ENCODE data around the gene MTCP1.

MTCP1 gene

GRCh38 chrX:155056471-155056870 lies 14.5 kb downstream of the MTCP1 start:
- in situ Hi-C loops (cut with HindIII; ENCODE audit: low pct_ligation_motif_present, low pct_unique_long_range_greater_than_20kb, low sequenced_read_pairs): no loop called here
- DNase-seq: no peak

DNA sequence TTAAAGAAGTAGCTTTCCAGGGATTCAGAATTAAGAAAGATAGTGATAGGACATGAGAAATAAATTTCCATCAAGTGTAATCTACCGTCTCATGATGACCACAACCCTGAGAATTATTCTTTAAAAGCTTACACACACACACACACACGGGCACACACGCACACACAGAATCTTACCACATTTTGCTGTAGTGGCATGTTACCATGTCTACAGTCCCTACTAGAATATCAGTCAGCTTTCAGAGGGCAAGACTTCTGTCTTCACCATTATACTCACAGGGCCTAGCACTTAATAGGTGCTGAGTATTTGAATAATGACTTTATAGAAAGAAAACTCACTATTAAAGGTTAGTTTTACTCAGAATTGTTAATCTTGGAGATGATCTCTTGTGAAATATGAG lies 15.4 kb downstream of the MTCP1 start:
- in situ Hi-C loops (cut with HindIII; ENCODE audit: low pct_ligation_motif_present, low pct_unique_long_range_greater_than_20kb, low sequenced_read_pairs): no loop called here
- DNase-seq: no peak

GRCh38 chrX:155054255-155054654 lies 16.7 kb downstream of the MTCP1 start:
- no peak for DNase-seq
- in situ Hi-C loops (cut with HindIII; ENCODE audit: low pct_ligation_motif_present, low pct_unique_long_range_greater_than_20kb, low sequenced_read_pairs): no loop called here

DNA sequence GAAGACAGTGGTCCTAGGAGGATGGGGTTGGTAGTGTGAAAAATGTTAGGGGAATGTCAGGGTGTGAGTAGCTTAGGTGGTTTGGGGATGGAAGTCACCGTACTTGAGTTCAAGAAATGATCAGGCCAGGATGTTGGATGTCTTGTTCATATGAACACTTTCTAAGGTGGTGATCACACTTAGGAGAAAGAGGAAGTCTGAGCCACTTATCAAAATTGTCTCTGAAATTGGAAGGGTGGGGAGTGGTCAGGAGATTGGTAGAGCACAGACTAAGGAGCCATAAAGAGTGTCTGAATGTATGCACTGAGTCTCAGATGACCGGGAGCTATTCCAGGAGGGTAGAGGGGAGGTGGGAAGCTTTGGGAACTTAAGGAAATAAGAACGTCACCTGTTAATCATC lies 17.3 kb downstream of the MTCP1 start:
- no peak for DNase-seq
- in situ Hi-C loops (cut with HindIII; ENCODE audit: low pct_ligation_motif_present, low pct_unique_long_range_greater_than_20kb, low sequenced_read_pairs): no loop called here

DNA sequence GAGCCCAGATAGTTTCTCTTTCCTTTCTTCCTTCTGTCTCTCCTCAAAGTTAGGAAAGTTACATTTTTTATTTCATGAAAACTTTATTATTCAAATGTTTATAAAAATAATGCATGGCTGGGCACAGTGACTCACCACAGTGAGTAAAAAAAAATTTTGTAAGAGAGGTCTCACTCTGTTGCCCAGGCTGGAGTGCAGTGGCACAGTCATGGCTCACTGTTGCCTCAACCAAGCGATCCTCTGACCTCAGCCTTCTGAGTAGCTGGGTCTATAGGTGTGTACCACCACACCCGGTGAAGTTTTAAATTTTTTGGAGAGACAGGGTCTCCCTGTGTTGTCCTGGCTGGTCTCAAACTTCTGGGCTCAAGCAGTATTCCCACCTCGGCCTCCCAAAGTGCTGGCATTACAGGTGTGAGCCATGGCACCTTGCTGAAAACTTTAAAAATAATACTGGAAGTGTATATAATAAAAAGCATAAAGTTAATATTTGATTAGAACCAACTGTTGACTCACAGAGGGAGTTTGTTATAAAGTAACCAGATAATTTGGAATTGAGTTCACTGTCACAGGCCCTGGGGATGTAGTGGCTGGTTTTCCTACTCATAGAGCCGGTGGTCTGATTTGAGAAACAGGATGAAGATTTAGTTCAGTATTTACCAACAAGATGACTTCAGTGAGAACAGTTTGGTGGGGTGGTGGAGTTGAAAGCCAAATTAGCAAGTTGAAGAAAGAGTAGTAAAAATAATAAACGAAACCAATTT lies 18.0 kb downstream of the MTCP1 start:
- in situ Hi-C loops (cut with HindIII; ENCODE audit: low pct_ligation_motif_present, low pct_unique_long_range_greater_than_20kb, low sequenced_read_pairs): no loop called here
- DNase-seq: peak; percentile 53

- in situ Hi-C loops (cut with HindIII; ENCODE audit: low pct_ligation_motif_present, low pct_unique_long_range_greater_than_20kb, low sequenced_read_pairs): no loop called here
- DNase-seq: peak; percentile 59
These were observed 21.8 kb downstream of the MTCP1 start for GRCh38 chrX:155048977-155049619.

GRCh38 chrX:155046811-155047528 lies 24.0 kb downstream of the MTCP1 start:
- in situ Hi-C loops (cut with HindIII; ENCODE audit: low pct_ligation_motif_present, low pct_unique_long_range_greater_than_20kb, low sequenced_read_pairs): no loop called here
- DNase-seq: no peak

DNA sequence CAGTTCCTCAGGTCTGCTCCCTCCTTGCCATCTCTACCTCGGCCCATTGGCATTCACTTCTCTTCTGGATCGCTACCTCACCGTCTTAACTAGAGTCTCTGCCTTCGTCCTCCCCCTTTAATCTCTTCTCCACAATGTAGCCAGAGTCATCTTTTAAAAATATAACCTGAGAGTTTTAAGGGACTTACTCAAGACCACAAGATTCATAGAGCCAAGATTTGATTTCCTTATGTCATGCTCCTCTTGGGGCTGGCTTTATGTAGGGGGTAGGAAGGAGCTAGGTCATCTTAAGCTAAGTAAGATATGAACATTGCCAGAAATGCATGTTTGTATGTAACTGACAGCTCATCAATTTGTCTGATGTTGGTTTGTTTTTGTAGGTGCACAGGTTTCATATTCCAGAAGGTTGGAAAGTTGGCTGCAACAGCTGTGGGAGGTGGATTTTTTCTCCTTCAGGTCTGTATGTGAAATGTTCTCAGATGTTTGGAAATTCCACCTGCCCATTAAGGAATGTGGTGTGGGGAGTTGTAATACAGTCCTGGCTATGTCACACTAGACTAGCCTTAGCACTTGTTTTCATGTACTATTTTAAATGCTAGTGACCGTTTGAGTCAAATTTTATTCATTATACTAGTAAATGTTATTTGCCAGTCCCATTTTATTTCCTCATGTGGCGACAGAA lies 24.7 kb downstream of the MTCP1 start:
- in situ Hi-C loops (cut with HindIII; ENCODE audit: low pct_ligation_motif_present, low pct_unique_long_range_greater_than_20kb, low sequenced_read_pairs): no loop called here

GRCh38 chrX:155035688-155036087 lies 35.2 kb downstream of the MTCP1 start:
- no peak for DNase-seq
- in situ Hi-C loops (cut with HindIII; ENCODE audit: low pct_ligation_motif_present, low pct_unique_long_range_greater_than_20kb, low sequenced_read_pairs): no loop called here

More for the DNA sequence above, 24.7 kb downstream of the MTCP1 start:
- DNase-seq: no peak

DNA sequence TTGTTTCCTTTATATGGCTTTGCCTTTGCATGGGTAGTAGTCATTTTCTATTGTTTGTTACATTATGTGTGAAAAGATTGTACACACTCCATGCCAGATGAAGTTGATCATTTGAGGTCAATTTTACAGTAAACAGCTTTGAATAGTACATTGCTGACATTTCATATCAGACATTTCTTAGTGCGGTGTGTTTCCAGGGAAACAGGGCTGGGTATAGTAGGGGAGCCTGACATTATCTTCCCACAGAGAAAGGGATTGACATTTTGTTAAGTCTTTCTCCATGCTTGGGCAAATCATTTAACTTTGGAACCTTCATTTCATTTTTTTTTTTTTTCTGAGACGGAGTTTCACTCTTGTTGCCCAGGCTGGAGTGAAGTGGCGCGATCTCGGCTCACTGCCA lies 39.3 kb downstream of the MTCP1 start:
- in situ Hi-C loops (cut with HindIII; ENCODE audit: low pct_ligation_motif_present, low pct_unique_long_range_greater_than_20kb, low sequenced_read_pairs): no loop called here
- no peak for DNase-seq

- in situ Hi-C loops (cut with HindIII; ENCODE audit: low pct_ligation_motif_present, low pct_unique_long_range_greater_than_20kb, low sequenced_read_pairs): no loop called here
- DNase-seq: peak; percentile 7
These were observed 42.1 kb downstream of the MTCP1 start for GRCh38 chrX:155028877-155029291.

DNA sequence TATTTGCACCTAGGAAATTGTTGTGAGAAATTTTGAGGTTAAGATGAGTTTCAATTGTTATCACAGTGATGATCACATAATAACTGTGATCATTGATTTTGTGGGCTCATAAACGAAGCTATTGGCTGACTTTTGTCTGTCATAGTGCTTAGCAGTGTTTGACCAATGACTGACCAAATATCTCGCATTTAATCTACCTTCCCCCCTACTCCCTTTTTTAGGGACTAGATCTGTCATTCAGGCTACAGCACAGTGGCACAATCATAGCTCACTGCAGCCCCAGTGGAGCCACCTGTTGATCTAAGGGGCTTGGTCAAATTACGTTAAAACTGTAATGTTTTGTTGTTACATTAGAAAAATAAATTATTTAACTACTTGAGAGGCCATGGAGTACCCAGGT lies 42.8 kb downstream of the MTCP1 start:
- in situ Hi-C loops (cut with HindIII; ENCODE audit: low pct_ligation_motif_present, low pct_unique_long_range_greater_than_20kb, low sequenced_read_pairs): no loop called here

GRCh38 chrX:155027509-155028066 lies 43.3 kb downstream of the MTCP1 start:
- in situ Hi-C loops (cut with HindIII; ENCODE audit: low pct_ligation_motif_present, low pct_unique_long_range_greater_than_20kb, low sequenced_read_pairs): no loop called here
- peak; percentile 56 for DNase-seq

More for the DNA sequence above, 42.8 kb downstream of the MTCP1 start:
- DNase-seq: peak; percentile 0

DNA sequence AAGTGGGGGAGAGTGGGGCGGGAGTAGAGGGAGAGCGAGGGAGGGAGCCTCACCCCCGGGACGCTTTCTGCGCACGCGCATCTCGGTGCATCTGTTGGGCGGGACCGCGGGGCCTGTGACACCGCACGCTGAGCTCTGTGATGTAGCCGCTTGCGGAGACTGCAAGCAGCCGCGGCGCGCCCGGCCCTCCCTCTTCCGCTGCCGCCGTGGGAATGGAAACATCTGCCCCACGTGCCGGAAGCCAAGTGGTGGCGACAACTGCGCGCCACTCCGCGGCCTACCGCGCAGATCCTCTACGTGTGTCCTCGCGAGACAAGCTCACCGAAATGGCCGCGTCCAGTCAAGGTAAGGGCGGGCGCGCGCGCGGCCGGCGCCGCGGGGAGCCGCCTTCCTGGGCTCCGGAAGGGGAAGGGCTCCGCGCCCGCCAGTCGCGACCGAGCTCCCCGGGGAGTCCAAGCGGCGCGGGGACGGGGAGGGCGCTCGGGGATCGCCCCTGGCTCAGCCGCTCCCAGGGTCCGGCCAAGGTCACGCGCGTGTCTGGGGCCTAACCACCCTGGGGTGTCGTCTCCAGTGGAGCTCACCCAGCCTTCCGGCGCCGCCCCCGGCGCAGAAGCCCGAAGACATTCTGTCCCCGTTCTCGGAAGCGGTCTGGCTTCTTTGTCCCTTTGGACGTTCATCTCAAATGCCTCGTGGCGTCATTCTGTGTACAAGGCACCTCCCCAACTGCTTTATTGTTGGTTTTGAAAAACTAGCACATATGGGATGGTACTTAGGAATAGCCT lies 44.0 kb downstream of the MTCP1 start, which contains the start of gene FUNDC2:
Gene FUNDC2 (plus strand): TSS at position 118 of the 782 bp plus-strand sequence. CDS start 95 bp downstream, at position 213.
- in situ Hi-C loops (cut with HindIII; ENCODE audit: low pct_ligation_motif_present, low pct_unique_long_range_greater_than_20kb, low sequenced_read_pairs): no loop called here
- DNase-seq: peak; percentile 84

GRCh38 chrX:155026420-155026726 lies 44.6 kb downstream of the MTCP1 start:
- in situ Hi-C loops (cut with HindIII; ENCODE audit: low pct_ligation_motif_present, low pct_unique_long_range_greater_than_20kb, low sequenced_read_pairs): no loop called here
- DNase-seq: no peak

- DNase-seq: no peak
- in situ Hi-C loops (cut with HindIII; ENCODE audit: low pct_ligation_motif_present, low pct_unique_long_range_greater_than_20kb, low sequenced_read_pairs): no loop called here
These were observed 46.8 kb downstream of the MTCP1 start for GRCh38 chrX:155023907-155024833.

DNA sequence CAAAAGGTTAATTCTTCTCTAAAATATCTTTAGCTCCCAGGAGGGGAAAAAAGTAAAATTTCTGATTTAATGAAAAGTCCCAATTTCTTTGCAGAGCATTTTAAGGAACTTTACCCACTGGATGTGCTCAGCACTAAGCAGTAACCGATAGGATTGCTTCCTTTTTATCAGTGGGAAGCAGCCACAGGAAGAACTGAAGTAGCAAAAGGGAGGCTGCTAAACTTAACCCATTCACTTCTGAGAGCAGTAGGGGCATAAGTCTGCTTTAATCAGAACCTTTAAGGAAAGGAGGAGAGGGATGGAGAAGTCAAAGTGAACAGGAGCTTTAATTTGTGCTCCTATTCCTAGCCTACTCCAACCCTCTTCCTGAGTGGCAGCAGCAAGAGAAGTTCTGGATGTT lies 48.4 kb downstream of the MTCP1 start, which contains the start of gene F8:
Gene F8 (minus strand): TSS at position 139 of the 400 bp plus-strand sequence. CDS start 171 bp downstream, outside the sequence.
- no peak for DNase-seq
- in situ Hi-C loops (cut with HindIII; ENCODE audit: low pct_ligation_motif_present, low pct_unique_long_range_greater_than_20kb, low sequenced_read_pairs): no loop called here

Measured in ACHN (cell line).